Measurements from ENCODE around the gene TIAM1. TPM values are rescaled to one million over a fixed set of nuclear protein-coding genes. Genes with fewer than 3 reads are reported as not detected.

The TIAM1 gene
- total RNA-seq, 1 experiment from 2014 or later = 3.7 TPM

GRCh38 chr21:31253684-31254083 is 90.4 kb downstream of the TIAM1 start:
- Histone ChIP-seq H3K4me1 (ENCODE audit: control insufficient read depth, insufficient read depth, low read length) (no peaks in the 10 kb centered on the region), H3K36me3 (ENCODE audit: control insufficient read depth, insufficient read depth, low read length) (no peaks in the 10 kb centered on the region), H3K27me3 (ENCODE audit: control insufficient read depth, insufficient read depth, low read length) (no peaks in the 10 kb centered on the region), H3K4me3 (ENCODE audit: low read depth in 2 of 2, low read length in 2 of 2) (no peak overlapping the region), H3K9me3 (ENCODE audit: control insufficient read depth, insufficient read depth, low read depth, low read length) (no peaks in the 10 kb centered on the region), H3K27ac (ENCODE audit: low read length) (no peak overlapping the region)
- POLR2A ChIA-PET = no interaction called here
- intact Hi-C loops (cut with micrococcal nuclease; ENCODE audit: unreplicated experiment) = no loop called here
- in situ Hi-C loops (cut with HindIII; ENCODE audit: low pct_unique_long_range_greater_than_20kb, low sequenced_read_pairs) = no loop called here
- CTCF ChIA-PET = no interaction called here
- TF ChIP-seq CTCF (IDR thresholded peaks at IDR 0.05) = no peak
- DNase-seq (ENCODE audit: low read depth, low spot score) (no peak), ATAC-seq (no peak)
- BruUV-seq (replicated peaks) = no TSS peak

- ATAC-seq (no peak), DNase-seq (ENCODE audit: low read depth, low spot score) (no peak)
- BruUV-seq (replicated peaks) = no TSS peak
- intact Hi-C loops (cut with micrococcal nuclease; ENCODE audit: unreplicated experiment) = no loop called here
- H3K9me3 ChIP-seq (ENCODE audit: control insufficient read depth, insufficient read depth, low read depth, low read length) = no peaks in the 10 kb centered on the region
- TF ChIP-seq TCF7L2 (IDR thresholded peaks at IDR 0.05; ENCODE audit: low read depth, low read length) (no peak), POLR2AphosphoS5 (IDR thresholded peaks at IDR 0.05; ENCODE audit: low read depth, low read length) (no peak), CTCF (IDR thresholded peaks at IDR 0.05) (no peak), SIN3A (IDR thresholded peaks at IDR 0.05; ENCODE audit: borderline replicate concordance, insufficient read depth, low read depth, low read length) (no peak), REST (IDR thresholded peaks at IDR 0.05; ENCODE audit: insufficient read depth in 1 of 2, low read depth in 2 of 2, low read length in 1 of 2) (no peak)
- CTCF ChIA-PET = no interaction called here
- no peaks in the 10 kb centered on the region for H3K4me1 ChIP-seq (ENCODE audit: control insufficient read depth, insufficient read depth, low read length)
- H3K36me3 ChIP-seq (ENCODE audit: control insufficient read depth, insufficient read depth, low read length) = no peaks in the 10 kb centered on the region
- POLR2A ChIA-PET = no interaction called here
- no peak overlapping the region for H3K4me3 ChIP-seq (ENCODE audit: low read depth in 2 of 2, low read length in 2 of 2)
- in situ Hi-C loops (cut with HindIII; ENCODE audit: low pct_unique_long_range_greater_than_20kb, low sequenced_read_pairs) = no loop called here
- H3K27me3 ChIP-seq (ENCODE audit: control insufficient read depth, insufficient read depth, low read length) = no peaks in the 10 kb centered on the region
- no peak overlapping the region for H3K27ac ChIP-seq (ENCODE audit: low read length)
Measured at GRCh38 chr21:31252611-31253010, 91.5 kb downstream of the TIAM1 start.

GRCh38 chr21:31252091-31252490 is 92.0 kb downstream of the TIAM1 start:
- BruUV-seq (replicated peaks) = no TSS peak
- Histone ChIP-seq H3K36me3 (ENCODE audit: control insufficient read depth, insufficient read depth, low read length) (no peaks in the 10 kb centered on the region), H3K27me3 (ENCODE audit: control insufficient read depth, insufficient read depth, low read length) (no peaks in the 10 kb centered on the region), H3K4me1 (ENCODE audit: control insufficient read depth, insufficient read depth, low read length) (no peaks in the 10 kb centered on the region), H3K27ac (ENCODE audit: low read length) (no peak overlapping the region), H3K9me3 (ENCODE audit: control insufficient read depth, insufficient read depth, low read depth, low read length) (no peaks in the 10 kb centered on the region), H3K4me3 (ENCODE audit: low read depth in 2 of 2, low read length in 2 of 2) (no peak overlapping the region)
- in situ Hi-C loops (cut with HindIII; ENCODE audit: low pct_unique_long_range_greater_than_20kb, low sequenced_read_pairs) (no loop called here), intact Hi-C loops (cut with micrococcal nuclease; ENCODE audit: unreplicated experiment) (no loop called here)
- TF ChIP-seq SIN3A (IDR thresholded peaks at IDR 0.05; ENCODE audit: borderline replicate concordance, insufficient read depth, low read depth, low read length) (no peak), CTCF (IDR thresholded peaks at IDR 0.05) (no peak), REST (IDR thresholded peaks at IDR 0.05; ENCODE audit: insufficient read depth in 1 of 2, low read depth in 2 of 2, low read length in 1 of 2) (no peak), POLR2AphosphoS5 (IDR thresholded peaks at IDR 0.05; ENCODE audit: low read depth, low read length) (no peak), TCF7L2 (IDR thresholded peaks at IDR 0.05; ENCODE audit: low read depth, low read length) (no peak)
- CTCF ChIA-PET = no interaction called here
- POLR2A ChIA-PET = no interaction called here
- DNase-seq (ENCODE audit: low read depth, low spot score) = no peak
- no peak for ATAC-seq
